Measurements from ENCODE around the gene VEZF1.

The VEZF1 gene

GRCh38 chr17:57930239-57930638, 57.8 kb downstream of the VEZF1 start:
- no peaks in the 10 kb centered on the region for H3K36me3 Mint-ChIP-seq (ENCODE audit: low read depth)
- no peak for DNase-seq (ENCODE audit: low spot score)
- no peak overlapping the region for H3K4me3 Mint-ChIP-seq
- peaks cover 8% of the 10 kb centered on the region for H3K27me3 Mint-ChIP-seq (ENCODE audit: low read depth)
- H3K27ac Mint-ChIP-seq: no peak overlapping the region
- H3K9me3 Mint-ChIP-seq: no peaks in the 10 kb centered on the region
- H3K4me1 Mint-ChIP-seq (ENCODE audit: low read depth): no peaks in the 10 kb centered on the region

- no peaks in the 10 kb centered on the region for H3K4me1 Mint-ChIP-seq (ENCODE audit: low read depth)
- H3K27me3 Mint-ChIP-seq (ENCODE audit: low read depth): peaks cover 10% of the 10 kb centered on the region
- H3K9me3 Mint-ChIP-seq: no peaks in the 10 kb centered on the region
- H3K4me3 Mint-ChIP-seq: no peak overlapping the region
- no peak for DNase-seq (ENCODE audit: low spot score)
- H3K36me3 Mint-ChIP-seq (ENCODE audit: low read depth): no peaks in the 10 kb centered on the region
- no peak overlapping the region for H3K27ac Mint-ChIP-seq
These were observed 58.7 kb downstream of the VEZF1 start for GRCh38 chr17:57929386-57929785.

GRCh38 chr17:57928928-57929327, 59.1 kb downstream of the VEZF1 start:
- no peaks in the 10 kb centered on the region for H3K4me1 Mint-ChIP-seq (ENCODE audit: low read depth)
- no peak for DNase-seq (ENCODE audit: low spot score)
- H3K27me3 Mint-ChIP-seq (ENCODE audit: low read depth): peaks cover 10% of the 10 kb centered on the region
- no peak overlapping the region for H3K4me3 Mint-ChIP-seq
- no peaks in the 10 kb centered on the region for H3K9me3 Mint-ChIP-seq
- no peaks in the 10 kb centered on the region for H3K36me3 Mint-ChIP-seq (ENCODE audit: low read depth)
- no peak overlapping the region for H3K27ac Mint-ChIP-seq

- Mint-ChIP-seq H3K27me3 (ENCODE audit: low read depth) (peaks cover 10% of the 10 kb centered on the region), H3K36me3 (ENCODE audit: low read depth) (no peaks in the 10 kb centered on the region), H3K4me3 (no peak overlapping the region), H3K9me3 (no peaks in the 10 kb centered on the region), H3K4me1 (ENCODE audit: low read depth) (no peaks in the 10 kb centered on the region), H3K27ac (no peak overlapping the region)
- no peak for DNase-seq (ENCODE audit: low spot score)
These were observed 60.9 kb downstream of the VEZF1 start for GRCh38 chr17:57927048-57927723.

GRCh38 chr17:57926723-57927047, 61.4 kb downstream of the VEZF1 start:
- H3K4me1 Mint-ChIP-seq (ENCODE audit: low read depth): no peaks in the 10 kb centered on the region
- DNase-seq (ENCODE audit: low spot score): no peak
- no peaks in the 10 kb centered on the region for H3K36me3 Mint-ChIP-seq (ENCODE audit: low read depth)
- H3K9me3 Mint-ChIP-seq: no peaks in the 10 kb centered on the region
- peaks cover 10% of the 10 kb centered on the region for H3K27me3 Mint-ChIP-seq (ENCODE audit: low read depth)
- no peak overlapping the region for H3K4me3 Mint-ChIP-seq
- H3K27ac Mint-ChIP-seq: no peak overlapping the region

- no peak for DNase-seq (ENCODE audit: low spot score)
- no peaks in the 10 kb centered on the region for H3K4me1 Mint-ChIP-seq (ENCODE audit: low read depth)
- no peaks in the 10 kb centered on the region for H3K36me3 Mint-ChIP-seq (ENCODE audit: low read depth)
- peaks cover 18% of the 10 kb centered on the region for H3K27me3 Mint-ChIP-seq (ENCODE audit: low read depth)
- no peak overlapping the region for H3K4me3 Mint-ChIP-seq
- H3K9me3 Mint-ChIP-seq: no peaks in the 10 kb centered on the region
- H3K27ac Mint-ChIP-seq: no peak overlapping the region
These were observed 62.6 kb downstream of the VEZF1 start for GRCh38 chr17:57925361-57925990.

- Mint-ChIP-seq H3K36me3 (ENCODE audit: low read depth) (no peaks in the 10 kb centered on the region), H3K27me3 (ENCODE audit: low read depth) (peaks cover 20% of the 10 kb centered on the region), H3K4me3 (no peak overlapping the region), H3K9me3 (no peaks in the 10 kb centered on the region), H3K4me1 (ENCODE audit: low read depth) (no peaks in the 10 kb centered on the region), H3K27ac (no peak overlapping the region)
- no peak for DNase-seq (ENCODE audit: low spot score)
These were observed 63.4 kb downstream of the VEZF1 start for GRCh38 chr17:57924677-57925076.

All from T-helper 2 cell treated with Interferon-gamma antibody and Interleukin-4, amounts not matched to agents 5 μg/mL and 100 μg/mL, for 36 hours (primary cell).